Endothelial cell of umbilical vein (primary cell): ENCODE measurements around the gene RNF144B. TPM values are rescaled to one million over a fixed set of nuclear protein-coding genes. Genes with fewer than 3 reads are reported as not detected.

Source experiments
- BruUV-seq: library from RNA; stranded (reverse); fragments of 400-500 nt; replicated peaks from 2 replicates; lab custom pipeline; 2021; lab: Mats Ljungman, UMichigan
- CTCF ChIA-PET: fragments of 300-600, 350-600 bp; sonication (Branson Sonifier 250); formaldehyde crosslinking; loops from one replicate; lab custom pipeline; 2021; ENCODE audit warnings: antibody characterized with exemption, inconsistent platforms; lab: Charles Lee
- POLR2A ChIA-PET: fragments of 300-600, 350-600 bp; sonication (Branson Sonifier 250); formaldehyde crosslinking; loops from one replicate; lab custom pipeline; 2021; ENCODE audit warnings: antibody characterized with exemption, inconsistent platforms; lab: Charles Lee
- DNase-seq: peaks from one replicate; pipeline ENCODE4 v3.0.0-alpha.2; 2011; ENCODE audit warnings: low read depth, low spot score
- FAIRE-seq: peaks from 2 replicates; lab custom pipeline; 2011; peaks lifted over from hg19 to GRCh38; lab: Jason Lieb, UNC
- H2AFZ ChIP-seq: 2 replicates; pipeline ENCODE4 v1.6.0; 2012; ENCODE audit warnings: low read depth, low read length, control low read depth, inconsistent platforms
- H3K27ac ChIP-seq: 2 replicates; pipeline ENCODE4 v1.5.1; 2011; ENCODE audit warnings: low read depth, mild to moderate bottlenecking, control low read depth, low read length, moderate library complexity; ENCODE audit not compliant: insufficient read depth
- H3K27me3 ChIP-seq, 2 experiments: 2 replicates each; pipeline versions ENCODE4 v1.6.0 to v1.6.1; 2011; ENCODE audit warnings: low read length in 2 of 2, mixed read lengths in 1 of 2; ENCODE audit not compliant: control insufficient read depth in 2 of 2, insufficient read depth in 2 of 2
- H3K36me3 ChIP-seq, 2 experiments: 2 replicates in 1 of 2; 3 replicates in 1 of 2; pipeline ENCODE4 v1.5.1; 2011; ENCODE audit warnings: low read length in 2 of 2, mild to moderate bottlenecking in 1 of 2, moderate library complexity in 1 of 2; ENCODE audit not compliant: control insufficient read depth in 2 of 2, insufficient read depth in 2 of 2; ENCODE audit errors: extremely low read depth in 1 of 2
- H3K4me1 ChIP-seq: 3 replicates; pipeline ENCODE4 v1.5.1; 2011; ENCODE audit warnings: mild to moderate bottlenecking, low read length; ENCODE audit not compliant: control insufficient read depth, insufficient read depth; ENCODE audit errors: extremely low read depth
- H3K4me2 ChIP-seq: 2 replicates; pipeline ENCODE4 v1.6.1; 2011; ENCODE audit warnings: low read length, control low read depth, mixed read lengths; ENCODE audit not compliant: insufficient read depth
- H3K4me3 ChIP-seq, 3 experiments: fragments of 200-600 bp in 1 of 3; sonication (generic), shearing (Covaris generic) in 1 of 3; replicated peaks in 1 of 3; 2 replicates each; pipeline ENCODE4 v1.5.1; 2011 to 2016; ENCODE audit warnings: control low read depth in 3 of 3, low read length in 3 of 3, mild to moderate bottlenecking in 2 of 3, inconsistent platforms in 1 of 3, low read depth in 1 of 3, moderate library complexity in 1 of 3; ENCODE audit not compliant: insufficient read depth in 1 of 3
- H3K79me2 ChIP-seq: 2 replicates; pipeline ENCODE4 v1.6.0; 2012; ENCODE audit warnings: low read length, inconsistent platforms; ENCODE audit not compliant: control insufficient read depth, insufficient read depth
- H3K9ac ChIP-seq: replicated peaks from 2 replicates; pipeline ENCODE3; 2011; ENCODE audit warnings: low read length, control low read depth; ENCODE audit not compliant: insufficient read depth; ENCODE audit errors: extremely low read depth
- H3K9me1 ChIP-seq: replicated peaks from 3 replicates; pipeline ENCODE4 v1.6.0; 2011; ENCODE audit warnings: mild to moderate bottlenecking, low read length; ENCODE audit not compliant: control insufficient read depth, insufficient read depth; ENCODE audit errors: extremely low read depth
- H3K9me3 ChIP-seq: replicated peaks from 2 replicates; pipeline ENCODE4 v1.5.1; 2012; ENCODE audit warnings: low read length, inconsistent platforms; ENCODE audit not compliant: control insufficient read depth, insufficient read depth
- H4K20me1 ChIP-seq: replicated peaks from 2 replicates; pipeline ENCODE3; 2011; ENCODE audit warnings: mild to moderate bottlenecking, low read length; ENCODE audit not compliant: control insufficient read depth, insufficient read depth; ENCODE audit errors: extremely low read depth
- CTCF ChIP-seq, 2 donors: IDR thresholded peaks; 1 replicate in 1 of 2; 2 replicates in 1 of 2; pipeline ENCODE4 v1.5.1; 2011; ENCODE audit warnings: low read length in 2 of 2, mild to moderate bottlenecking in 2 of 2, moderate library complexity in 2 of 2, control low read depth in 1 of 2, inconsistent platforms in 1 of 2, low read depth in 1 of 2; ENCODE audit not compliant: insufficient read depth in 1 of 2; ENCODE audit errors: extremely low read depth in 1 of 2
- EZH2 ChIP-seq: IDR thresholded peaks from 2 replicates; pipeline ENCODE4 v1.6.1; 2012; ENCODE audit warnings: borderline replicate concordance, low read depth, mild to moderate bottlenecking, moderate library complexity, low read length, inconsistent platforms; ENCODE audit not compliant: severe bottlenecking
- FOS ChIP-seq: IDR thresholded peaks from 2 replicates; pipeline ENCODE4 v1.6.1; 2011; ENCODE audit warnings: mild to moderate bottlenecking, low read length, moderate library complexity, borderline replicate concordance; ENCODE audit not compliant: insufficient read depth
- GATA2 ChIP-seq: IDR thresholded peaks from 2 replicates; pipeline ENCODE4 v1.7.0; 2011; ENCODE audit warnings: low read depth, mild to moderate bottlenecking, moderate library complexity, mixed read lengths, low read length; ENCODE audit not compliant: insufficient read length, insufficient read depth
- JUN ChIP-seq: IDR thresholded peaks from 2 replicates; pipeline ENCODE4 v1.6.1; 2011; ENCODE audit warnings: borderline replicate concordance, low read depth; ENCODE audit not compliant: insufficient read length, insufficient read depth
- MAX ChIP-seq: IDR thresholded peaks from 2 replicates; pipeline ENCODE4 v1.6.1; 2011; ENCODE audit not compliant: insufficient read depth, insufficient read length
- MYC ChIP-seq: IDR thresholded peaks from one replicate; pipeline ENCODE4 v1.6.1; 2011; ENCODE audit warnings: mild to moderate bottlenecking, low read depth, low read length
- POLR2A ChIP-seq: IDR thresholded peaks from 2 replicates; pipeline ENCODE4 v1.6.1; 2012; ENCODE audit warnings: low read depth, mild to moderate bottlenecking, control low read depth, low read length
- POLR2AphosphoS5 ChIP-seq: IDR thresholded peaks from 2 replicates; pipeline ENCODE4 v1.6.1; 2012; ENCODE audit warnings: low read depth, mild to moderate bottlenecking, control low read depth, low read length, moderate library complexity; ENCODE audit not compliant: insufficient read depth
- dilution Hi-C: fragments of 300-500 bp; cut with MboI; formaldehyde crosslinking; loops from one replicate; pipeline ENCODE4 v1.15.0; 2019; ENCODE audit warnings: low sequenced_read_pairs; ENCODE audit not compliant: extremely low pct_ligation_motif_present
- intact Hi-C: fragments of 100-400 bp; cut with micrococcal nuclease; formaldehyde crosslinking; loops from one replicate; pipeline ENCODE4 v1.10.0; 2022
- polyA plus RNA-seq, 4 experiments: library from polyadenylated mRNA; depleted of rRNA in 3 of 4; stranded (reverse) in 3 of 4; unstranded in 1 of 4; fragments of >200 nt; gene quantifications; 2 replicates each; pipeline versions ENCODE4 v1.2.1 to v1.2.3, GENCODE V29; 2011 to 2012; ENCODE audit warnings: missing spikeins in 1 of 4
- total RNA-seq: library from RNA; stranded (reverse); gene quantifications from 2 replicates; pipeline ENCODE4 v1.2.3, GENCODE V29; 2021

RNF144B gene
- total and polyA plus RNA-seq, 2 donors (not counting 3 experiments of a cell fraction or from before 2014, with no cell fraction given): 18.1 to 97.3 TPM

DNA sequence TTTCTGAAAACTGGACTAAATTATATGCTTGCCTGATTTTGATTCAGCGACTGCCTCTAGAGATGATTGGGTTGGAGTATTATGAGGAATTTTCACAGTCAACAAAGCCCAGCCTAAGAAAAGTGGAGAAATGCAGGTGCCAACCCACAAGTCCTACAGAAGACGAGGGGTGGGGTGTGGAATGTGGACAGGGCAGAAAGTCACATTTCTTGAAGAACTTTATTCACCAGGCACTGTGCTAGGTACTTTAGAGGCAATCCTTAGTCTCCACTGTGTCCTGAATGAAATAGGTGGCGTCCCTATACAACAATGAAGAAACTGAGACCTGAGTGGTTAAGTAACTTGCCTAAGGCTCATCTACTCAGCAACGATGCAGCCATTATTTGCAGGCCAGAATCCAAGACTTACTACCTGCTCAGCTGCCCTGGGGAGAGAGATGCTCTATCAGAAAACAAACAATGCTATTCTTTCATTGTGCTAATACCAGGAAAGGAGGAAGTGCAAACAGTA lies 106.3 kb downstream of the RNF144B start:
- DNase-seq (no peak), FAIRE-seq (no peak)
- Histone ChIP-seq H2AFZ (no peak overlapping the region), H3K27me3 (no peaks in the 10 kb centered on the region), H3K9ac (no peak overlapping the region), H3K4me3 (no peak overlapping the region), H3K4me2 (no peak overlapping the region), H3K4me1 (peaks cover 15% of the 10 kb centered on the region), H3K36me3 (no peaks in the 10 kb centered on the region), H3K9me3 (no peaks in the 10 kb centered on the region), H3K79me2 (no peaks in the 10 kb centered on the region), H3K27ac (no peak overlapping the region), H4K20me1 (no peaks in the 10 kb centered on the region), H3K9me1 (no peaks in the 10 kb centered on the region)
- CTCF ChIA-PET: no interaction called here
- POLR2A ChIA-PET: no interaction called here
- intact Hi-C loops: no loop called here
- BruUV-seq: no TSS peak
- dilution Hi-C loops: no loop called here
- TF ChIP-seq EZH2 (no peak), JUN (no peak)

- no peak overlapping the region for H2AFZ ChIP-seq
- H3K9ac ChIP-seq: no peak overlapping the region
- no peak for DNase-seq
- H3K4me3 ChIP-seq: no peak overlapping the region
- no peaks in the 10 kb centered on the region for H3K79me2 ChIP-seq
- no peak overlapping the region for H3K27ac ChIP-seq
- no TSS peak for BruUV-seq
- no peaks in the 10 kb centered on the region for H3K36me3 ChIP-seq
- ChIA-PET POLR2A (no interaction called here), CTCF (no interaction called here)
- H3K9me3 ChIP-seq: no peaks in the 10 kb centered on the region
- peaks cover 15% of the 10 kb centered on the region for H3K4me1 ChIP-seq
- H3K27me3 ChIP-seq: no peaks in the 10 kb centered on the region
- no peaks in the 10 kb centered on the region for H3K9me1 ChIP-seq
- dilution Hi-C loops: no loop called here
- FAIRE-seq: no peak
- no peak for TF ChIP-seq MYC
- TF ChIP-seq MAX: no peak
- TF ChIP-seq EZH2: no peak
- no peak for TF ChIP-seq POLR2AphosphoS5
- no peak for TF ChIP-seq FOS
- no peak for TF ChIP-seq POLR2A
- no peak for TF ChIP-seq CTCF (IDR thresholded peaks at IDR 0.05; ENCODE audit: extremely low read depth in 1 of 2, insufficient read depth in 1 of 2, low read depth in 1 of 2, low read length in 2 of 2)
- TF ChIP-seq JUN: no peak
- no peak for TF ChIP-seq GATA2
- H3K4me2 ChIP-seq: no peak overlapping the region
- no peaks in the 10 kb centered on the region for H4K20me1 ChIP-seq
- intact Hi-C loops: no loop called here
Measured at GRCh38 chr6:18493925-18494324, 106.8 kb downstream of the RNF144B start.
